KOPT-K1 (cell line): ENCODE results near the gene TMEM38B.
"Not testable (repeated sequence)": the region's sequence is repeated elsewhere in the genome, so short reads cannot be mapped to it uniquely, and the experiment has no call there.

Source experiments
- H3K27ac ChIP-seq: fragments of 200-600 bp; sonication (generic); 2 replicates; pipeline ENCODE4 v1.5.1; 2016; ENCODE audit warnings: antibody characterized with exemption, mild to moderate bottlenecking, low read depth, low read length; ENCODE audit not compliant: poor library complexity, severe bottlenecking
- H3K36me3 ChIP-seq: fragments of 200-600 bp; sonication (generic); 2 replicates; pipeline ENCODE4 v1.5.1; 2017; ENCODE audit warnings: antibody characterized with exemption, mild to moderate bottlenecking, low read length, moderate library complexity; ENCODE audit not compliant: insufficient read depth
- H3K9me3 ChIP-seq: fragments of 200-600 bp; sonication (generic); 2 replicates; pipeline ENCODE4 v1.5.1; 2017; ENCODE audit warnings: antibody characterized with exemption, low read length, mild to moderate bottlenecking; ENCODE audit not compliant: insufficient read depth, poor library complexity, severe bottlenecking

The TMEM38B gene

DNA sequence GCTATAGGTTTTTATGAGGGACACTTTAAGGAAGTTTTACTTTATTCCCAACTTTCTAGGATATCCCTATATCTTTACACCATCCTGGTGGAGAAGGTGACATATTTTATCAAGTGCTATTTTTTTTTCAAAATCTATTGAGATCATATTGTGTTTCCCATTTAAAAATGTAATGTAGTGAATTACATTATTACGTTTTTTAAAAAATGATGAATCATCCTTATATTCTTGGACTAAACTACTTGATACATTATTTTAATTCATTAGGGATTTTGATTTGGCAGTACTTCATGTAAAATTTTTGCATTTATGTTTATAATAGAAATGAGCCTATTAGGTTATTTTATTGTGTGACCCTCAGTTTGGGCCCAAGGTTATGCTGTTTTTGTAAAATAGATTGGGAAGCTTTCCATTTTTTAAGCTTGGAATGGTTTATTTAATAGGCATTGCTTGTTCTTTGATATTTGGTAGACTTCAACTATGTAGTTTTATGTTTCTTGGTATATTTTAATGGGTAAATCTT, 4.1 kb downstream of the TMEM38B start:
- H3K36me3 ChIP-seq, result no peaks in the 10 kb centered on the region
- H3K27ac ChIP-seq, result no peak overlapping the region
- no peaks in the 10 kb centered on the region for H3K9me3 ChIP-seq

DNA sequence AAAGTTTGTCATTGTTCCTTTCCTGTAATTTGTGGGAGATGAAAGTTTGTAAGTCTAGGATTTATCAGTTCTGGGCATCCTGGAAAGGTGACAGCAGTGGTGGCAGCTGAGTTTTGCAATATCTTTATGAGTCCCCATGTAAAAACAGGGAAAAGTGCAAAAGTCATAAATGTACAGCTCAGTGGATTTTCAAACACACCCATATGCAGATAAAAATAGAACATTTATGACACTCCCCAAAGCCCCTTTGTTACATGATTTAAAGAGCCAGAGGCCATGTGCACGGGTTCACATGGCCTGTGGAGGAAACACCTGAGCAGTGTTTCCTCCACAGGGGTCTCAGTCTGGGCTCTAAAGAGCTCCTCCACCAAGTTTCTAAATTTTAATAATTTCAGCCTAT, 6.3 kb downstream of the TMEM38B start:
- no peak overlapping the region for H3K27ac ChIP-seq
- H3K9me3 ChIP-seq, result no peaks in the 10 kb centered on the region
- H3K36me3 ChIP-seq, result no peaks in the 10 kb centered on the region

DNA sequence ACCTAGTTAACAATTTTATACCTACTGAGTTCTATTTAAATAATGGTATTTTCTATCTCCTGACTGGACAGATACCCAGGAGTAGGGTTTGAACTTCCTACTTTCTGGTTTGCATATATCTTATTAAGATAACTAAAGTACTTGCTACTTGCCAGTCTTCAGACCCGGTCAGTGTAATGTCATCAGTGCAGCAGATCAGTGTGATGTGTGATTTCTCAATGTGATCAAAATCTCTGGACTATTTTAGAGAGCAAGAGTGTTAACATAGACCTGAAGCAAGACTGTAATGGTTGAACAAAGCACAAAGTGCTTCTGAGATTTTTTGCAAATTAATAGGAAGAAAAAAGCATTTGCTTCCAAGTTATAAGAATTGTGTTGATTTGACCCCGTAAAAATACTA, 6.8 kb downstream of the TMEM38B start:
- 0 out of 2 replicates have a peak, but pooled peaks cover 2% of the 10 kb centered on the region for H3K36me3 ChIP-seq
- no peak overlapping the region for H3K27ac ChIP-seq
- H3K9me3 ChIP-seq, result no peaks in the 10 kb centered on the region

DNA sequence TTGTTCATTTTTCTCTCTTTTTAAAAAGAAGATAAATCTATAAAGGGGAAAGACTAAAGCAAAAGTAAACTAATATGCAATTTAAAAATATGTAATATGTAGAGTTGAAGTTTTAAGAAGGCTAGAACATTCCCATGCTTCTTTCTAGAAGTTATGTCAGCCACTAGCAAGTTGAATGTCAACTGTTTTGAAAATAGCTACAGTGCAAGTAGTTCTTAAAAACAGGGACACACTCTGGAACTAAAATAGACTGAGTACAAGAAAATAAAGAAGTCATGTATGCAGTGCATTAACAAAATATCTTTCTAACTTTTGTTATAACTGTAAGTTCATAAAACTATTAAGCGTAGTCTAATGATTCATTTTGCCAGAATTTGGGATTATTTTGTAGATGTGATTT, 7.9 kb downstream of the TMEM38B start:
- Histone ChIP-seq H3K27ac (no peak overlapping the region), H3K36me3 (0 out of 2 replicates have a peak, but pooled peaks cover 6% of the 10 kb centered on the region), H3K9me3 (no peaks in the 10 kb centered on the region)

DNA sequence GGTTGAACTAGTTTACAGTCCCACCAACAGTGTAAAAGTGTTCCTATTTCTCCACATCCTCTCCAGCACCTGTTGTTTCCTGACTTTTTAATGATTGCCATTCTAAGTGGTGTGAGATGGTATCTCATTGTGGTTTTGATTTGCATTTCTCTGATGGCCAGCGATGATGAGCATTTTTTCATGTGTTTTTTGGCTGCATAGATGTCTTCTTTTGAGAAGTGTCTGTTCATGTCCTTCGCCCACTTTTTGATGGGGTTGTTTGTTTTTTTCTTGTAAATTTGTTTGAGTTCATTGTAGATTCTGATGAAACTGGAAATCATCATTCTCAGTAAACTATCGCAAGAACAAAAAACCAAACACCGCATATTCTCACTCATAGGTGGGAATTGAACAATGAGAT, 9.3 kb downstream of the TMEM38B start:
- not testable (repeated sequence) for H3K36me3 ChIP-seq

DNA sequence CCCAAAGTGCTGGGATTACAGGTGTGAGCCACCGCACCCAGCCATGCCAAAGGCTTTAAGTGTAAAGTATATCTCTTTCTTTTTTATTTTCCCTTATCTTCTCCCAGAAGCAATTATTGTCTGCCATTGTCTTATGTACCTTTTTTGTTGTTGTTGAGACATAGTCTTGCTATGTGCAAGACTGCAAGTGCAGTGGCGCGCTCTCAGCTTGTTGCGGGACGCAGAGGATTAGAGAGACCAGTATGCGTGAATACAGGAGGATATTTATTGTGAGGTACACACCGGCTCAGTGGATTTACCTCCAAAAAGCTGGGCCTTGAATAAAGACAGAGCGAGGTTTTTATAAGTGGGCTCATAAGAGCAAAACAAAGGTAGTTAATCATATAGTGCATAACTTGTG, 11.8 kb downstream of the TMEM38B start:
- Histone ChIP-seq H3K9me3 (no peaks in the 10 kb centered on the region), H3K27ac (no peak overlapping the region), H3K36me3 (peaks cover 12% of the 10 kb centered on the region; the same call in 1 of the 2 replicates)

More for the DNA sequence above, 9.3 kb downstream of the TMEM38B start:
- not testable (repeated sequence) for H3K9me3 ChIP-seq, H3K27ac ChIP-seq

DNA sequence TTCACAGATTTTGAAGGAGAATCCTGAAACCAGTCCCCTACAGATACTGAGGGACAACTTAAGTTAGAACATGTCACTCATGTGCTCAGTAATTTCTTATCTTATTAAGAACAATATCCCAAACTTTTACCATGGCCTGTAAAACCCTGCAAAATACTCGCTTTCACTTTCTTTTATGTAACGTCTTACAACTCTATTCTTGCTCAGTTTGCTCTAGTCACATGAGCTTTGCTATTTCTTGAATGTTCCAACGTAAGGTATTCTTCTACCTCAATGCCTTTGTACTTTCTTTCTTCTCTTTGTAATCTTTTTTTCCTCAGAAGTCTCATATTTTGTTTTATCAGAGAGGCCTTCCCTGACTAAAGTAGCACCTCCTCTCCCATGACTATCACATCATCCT, 14.1 kb downstream of the TMEM38B start:
- Histone ChIP-seq H3K27ac (peak overlapping the region; percentile 64), H3K36me3 (peaks cover 12% of the 10 kb centered on the region; the same call in 1 of the 2 replicates), H3K9me3 (no peaks in the 10 kb centered on the region)

DNA sequence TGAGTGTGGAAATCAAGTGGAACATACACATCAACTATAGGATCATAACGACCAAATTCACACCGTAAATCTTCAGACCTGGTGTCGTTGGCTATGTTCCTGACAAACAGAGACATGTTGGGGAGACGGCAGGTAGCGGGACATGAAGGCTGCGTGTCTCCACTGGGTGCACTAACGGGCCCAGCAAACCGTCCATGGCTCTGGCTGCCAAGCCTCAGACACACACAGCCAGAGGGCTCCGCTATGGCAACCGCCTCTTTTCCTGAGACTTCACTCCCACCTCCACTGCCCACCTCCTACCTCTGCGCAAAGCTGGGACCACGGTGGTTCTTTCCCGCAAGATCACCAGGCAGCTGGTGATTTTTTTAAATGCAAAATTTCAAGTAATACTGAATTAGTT, 16.3 kb downstream of the TMEM38B start:
- H3K36me3 ChIP-seq, result peaks cover 12% of the 10 kb centered on the region; the same call in 1 of the 2 replicates
- no peaks in the 10 kb centered on the region for H3K9me3 ChIP-seq
- H3K27ac ChIP-seq, result no peak overlapping the region

DNA sequence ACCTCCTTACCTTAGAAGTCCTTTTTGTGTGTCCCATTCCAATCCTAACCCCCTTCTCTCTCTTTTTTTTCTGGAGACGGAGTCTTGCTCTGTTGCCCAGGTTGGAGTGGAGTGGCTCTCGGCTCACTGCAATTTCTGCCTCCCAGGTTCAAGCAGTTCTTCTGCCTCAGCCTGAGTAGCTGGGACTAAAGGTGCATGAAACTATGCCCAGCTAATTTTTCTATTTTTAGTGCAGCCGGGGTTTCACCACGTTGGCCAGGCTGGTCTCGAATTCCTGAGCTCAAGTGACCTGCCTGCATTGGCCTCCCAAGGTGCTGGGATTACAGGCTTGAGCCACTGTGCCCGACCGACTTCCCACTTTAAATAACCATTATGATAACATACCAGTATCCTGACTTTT, 17.5 kb downstream of the TMEM38B start:
- H3K36me3 ChIP-seq, result peaks cover 6% of the 10 kb centered on the region; the same call in 1 of the 2 replicates
- H3K9me3 ChIP-seq, result no peaks in the 10 kb centered on the region
- no peak overlapping the region for H3K27ac ChIP-seq

DNA sequence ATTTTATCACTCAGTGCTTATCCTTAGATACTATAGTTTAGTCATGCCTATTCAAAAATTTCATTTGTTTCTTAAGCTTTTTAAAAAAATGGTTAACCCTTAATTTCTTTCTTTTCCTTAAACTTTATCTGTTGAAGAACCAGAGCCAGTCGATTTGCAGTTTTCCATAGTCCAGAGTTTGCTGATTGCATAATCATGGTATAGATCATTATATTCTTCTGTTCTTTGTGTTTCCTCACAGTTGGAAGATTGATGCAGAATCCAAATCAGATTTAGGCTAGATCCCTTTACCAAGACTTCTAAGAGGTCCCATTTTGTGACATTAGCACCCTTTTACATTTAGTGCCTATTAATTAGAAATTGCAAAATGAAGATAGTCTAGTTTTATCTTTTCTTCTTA, 18.0 kb downstream of the TMEM38B start:
- peaks cover 6% of the 10 kb centered on the region; the same call in 1 of the 2 replicates for H3K36me3 ChIP-seq
- no peak overlapping the region for H3K27ac ChIP-seq
- H3K9me3 ChIP-seq, result no peaks in the 10 kb centered on the region

DNA sequence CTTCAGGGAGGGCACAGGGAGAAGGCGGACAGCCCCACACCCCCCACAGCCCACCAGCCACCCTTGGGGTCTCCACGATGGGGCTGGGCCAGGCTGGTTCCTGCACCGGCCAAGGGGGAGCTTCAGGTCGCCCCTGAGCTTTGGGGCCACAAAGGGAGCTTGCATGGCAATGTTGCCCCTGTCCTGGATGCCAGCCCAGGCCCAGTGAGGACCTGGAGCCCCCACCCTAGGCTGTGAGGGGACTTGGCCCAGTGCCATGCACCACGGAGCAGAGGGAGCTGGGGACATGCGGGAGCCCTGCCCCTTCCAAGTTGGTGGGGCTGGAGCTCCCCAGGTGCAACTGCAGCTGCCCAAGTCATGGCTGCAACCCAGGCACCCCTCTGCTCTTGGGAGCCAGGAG, 18.4 kb downstream of the TMEM38B start:
- no peaks in the 10 kb centered on the region for H3K9me3 ChIP-seq
- peaks cover 6% of the 10 kb centered on the region; the same call in 1 of the 2 replicates for H3K36me3 ChIP-seq
- no peak overlapping the region for H3K27ac ChIP-seq

DNA sequence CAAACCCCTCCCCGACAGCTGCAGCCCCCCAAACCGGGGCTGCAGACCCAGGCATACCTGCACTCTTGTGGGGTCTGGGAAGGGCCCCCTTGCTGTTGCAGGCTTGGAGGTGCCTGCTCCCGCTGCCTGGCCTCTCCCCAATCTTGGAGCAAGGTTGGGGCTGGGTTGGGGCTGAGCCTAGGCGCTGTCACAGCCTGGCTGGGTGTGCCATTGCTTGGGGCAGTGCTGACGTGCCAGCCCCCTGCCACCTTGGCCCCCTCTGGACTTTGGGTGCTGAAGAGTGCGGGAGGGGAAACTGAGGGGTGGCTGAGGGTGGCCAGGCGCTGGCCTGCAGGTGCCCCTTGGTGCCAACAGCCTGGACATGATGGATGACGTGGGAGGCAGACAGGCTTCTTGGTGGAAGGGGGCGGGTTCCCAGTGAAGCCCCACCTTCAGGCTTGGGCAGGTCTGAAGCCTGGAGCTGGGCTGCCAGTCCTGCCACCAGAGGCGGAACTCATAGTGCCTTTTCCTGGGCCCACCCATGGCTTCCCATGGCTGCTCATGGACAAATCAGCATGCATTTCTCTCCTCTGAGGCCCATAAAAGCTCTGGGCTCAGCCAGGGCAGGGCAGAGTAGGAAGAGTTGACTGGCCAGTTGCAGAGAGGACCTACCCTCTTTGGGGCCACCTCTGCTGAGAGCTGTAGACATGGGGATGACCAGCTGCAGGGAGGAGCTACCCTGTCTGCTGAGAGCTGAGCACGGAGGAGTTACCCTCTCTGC, 19.1 kb downstream of the TMEM38B start:
- Histone ChIP-seq H3K36me3 (peaks cover 6% of the 10 kb centered on the region; the same call in 1 of the 2 replicates), H3K9me3 (no peaks in the 10 kb centered on the region), H3K27ac (no peak overlapping the region)

DNA sequence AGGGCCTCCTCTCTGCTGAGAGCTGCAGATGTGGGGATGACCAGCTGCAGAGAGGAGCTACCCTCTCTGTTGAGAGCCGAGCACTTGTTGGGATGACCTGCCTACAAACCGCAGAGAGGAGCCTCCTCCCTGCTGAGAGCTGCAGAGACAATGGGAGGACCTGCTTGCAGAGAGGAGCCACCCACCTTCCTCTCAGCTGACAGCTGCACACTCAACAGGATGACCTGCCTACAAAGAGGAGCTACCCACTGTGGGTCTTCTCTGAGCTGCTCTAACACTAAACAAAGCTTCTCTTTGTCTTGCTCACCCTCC, 19.6 kb downstream of the TMEM38B start:
- Histone ChIP-seq H3K27ac (no peak overlapping the region), H3K36me3 (peaks cover 6% of the 10 kb centered on the region; the same call in 1 of the 2 replicates), H3K9me3 (no peaks in the 10 kb centered on the region)

DNA sequence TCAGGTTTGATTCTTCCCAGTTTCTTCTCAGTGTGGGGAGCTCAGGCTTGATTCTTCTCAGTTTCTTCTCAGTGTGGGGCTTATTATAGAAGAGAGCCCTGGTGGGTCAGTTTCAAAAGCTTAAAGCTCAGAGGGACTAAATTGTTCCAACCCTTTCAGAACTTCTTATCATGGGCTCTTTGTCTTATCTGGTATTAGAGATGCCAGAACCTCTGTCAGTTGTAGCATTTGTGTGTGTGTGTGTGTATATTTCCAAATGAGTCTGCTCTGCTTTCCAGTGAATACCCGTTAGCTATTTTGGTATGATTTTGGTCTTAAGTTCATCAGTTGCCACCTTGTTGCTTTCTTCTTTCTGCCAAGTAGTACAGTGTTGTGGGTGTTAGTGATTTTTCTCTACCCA, 21.8 kb downstream of the TMEM38B start:
- Histone ChIP-seq H3K9me3 (no peaks in the 10 kb centered on the region), H3K36me3 (no peaks in the 10 kb centered on the region), H3K27ac (no peak overlapping the region)

DNA sequence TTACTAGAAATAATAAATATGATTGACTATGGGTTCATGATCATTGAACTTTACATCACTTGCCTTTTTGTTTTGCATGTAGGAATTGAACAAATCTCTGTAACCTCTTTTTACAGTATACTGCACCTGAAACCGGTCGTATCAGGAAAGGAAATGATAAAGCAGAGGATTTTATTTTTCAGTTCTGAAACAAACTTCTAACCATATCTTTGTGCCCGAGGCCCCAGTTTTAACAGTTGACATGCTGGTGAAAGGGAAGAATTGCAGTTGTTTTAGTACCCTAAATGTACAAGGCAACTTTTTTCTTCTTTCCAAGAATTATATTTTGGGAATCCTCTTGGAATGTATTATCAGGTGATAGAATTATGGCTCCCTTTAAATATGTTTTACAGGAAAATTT, 27.8 kb downstream of the TMEM38B start:
- H3K9me3 ChIP-seq, result no peaks in the 10 kb centered on the region
- H3K36me3 ChIP-seq, result no peaks in the 10 kb centered on the region
- H3K27ac ChIP-seq, result no peak overlapping the region

DNA sequence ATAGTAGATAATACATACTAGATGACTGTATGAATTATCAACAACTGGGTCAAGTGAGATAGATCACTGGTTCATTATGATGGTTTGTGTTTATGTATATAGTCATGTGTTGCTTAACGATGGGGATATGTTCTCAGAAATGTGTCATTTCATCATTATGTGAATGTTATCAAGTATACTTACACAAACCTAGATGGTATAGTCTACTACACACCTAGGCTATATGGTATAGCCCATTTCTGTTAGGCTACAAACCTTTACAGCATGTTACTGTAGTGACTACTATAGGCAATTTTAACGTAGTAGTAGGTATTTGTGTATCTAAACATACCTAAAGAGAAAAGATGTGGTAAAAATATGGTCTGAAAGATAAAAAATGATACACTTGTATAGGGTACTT, 31.0 kb downstream of the TMEM38B start:
- H3K9me3 ChIP-seq, result no peaks in the 10 kb centered on the region
- no peaks in the 10 kb centered on the region for H3K36me3 ChIP-seq
- no peak overlapping the region for H3K27ac ChIP-seq
